Colonic mucosa (tissue), 4 donors: ENCODE measurements around the gene MED14. TPM values are rescaled to one million over a fixed set of nuclear protein-coding genes. Genes with fewer than 3 reads are reported as not detected.

Experiments
- DNase-seq: peaks from one replicate; pipeline ENCODE4 v3.0.0-alpha.2; 2020
- H3K27ac ChIP-seq: fragments of 200-600 bp; one replicate; pipeline ENCODE4 v1.8.0; 2021
- H3K27me3 ChIP-seq: fragments of 200-600 bp; one replicate; pipeline ENCODE4 v1.8.0; 2021
- H3K36me3 ChIP-seq: fragments of 200-600 bp; one replicate; pipeline ENCODE4 v1.8.0; 2021
- H3K4me1 ChIP-seq: fragments of 200-600 bp; one replicate; pipeline ENCODE4 v1.8.0; 2021; ENCODE audit warnings: mild to moderate bottlenecking
- H3K4me3 ChIP-seq: fragments of 200-600 bp; one replicate; pipeline ENCODE4 v1.8.0; 2021
- H3K9ac ChIP-seq, 2 donors: one replicate each; pipeline ENCODE4 v1.7.0; 2013; ENCODE audit warnings: control low read depth in 2 of 2, low read depth in 2 of 2, low read length in 2 of 2
- H3K9me3 ChIP-seq: fragments of 200-600 bp; one replicate; pipeline ENCODE4 v1.8.0; 2021
- CTCF ChIP-seq: fragments of 200-600 bp; IDR thresholded peaks from one replicate; pipeline ENCODE4 v1.8.0; 2022; ENCODE audit warnings: antibody characterized with exemption, mild to moderate bottlenecking
- intact Hi-C: fragments of 100-400 bp; cut with DNase I; formaldehyde crosslinking; loops from one replicate; pipeline ENCODE4 v1.14.1; 2022
- total RNA-seq, 2 donors: library from RNA; stranded (reverse); fragmentation: NEBNext Ultra II Directional in 1 of 2; extraction: Animal tissue kit (Norgen Biotek cat#: 25700) in 1 of 2; gene quantifications; one replicate each; pipeline ENCODE4 v1.2.1, GENCODE V29; 2021
- donor health status: healthy.
- donor health status: DM: no; HTN: no; CAD: no.
- donor health status: DM: no; HTN: no; CAD: no.

The MED14 gene
- total RNA-seq, 2 donors from 2014 or later, result 59.1 to 63.0 TPM

GRCh38 chrX:40759374-40759773 is 24.0 kb upstream of the MED14 start:
- Histone ChIP-seq H3K36me3 (no peaks in the 10 kb centered on the region), H3K4me3 (no peak overlapping the region), H3K27me3 (peaks cover 8% of the 10 kb centered on the region), H3K9ac (no peak overlapping the region), H3K27ac (no peak overlapping the region), H3K4me1 (no peaks in the 10 kb centered on the region), H3K9me3 (no peaks in the 10 kb centered on the region)
- intact Hi-C loops, result no loop called here
- no peak for TF ChIP-seq CTCF
- no peak for DNase-seq

- Histone ChIP-seq H3K36me3 (no peaks in the 10 kb centered on the region), H3K9ac (no peak overlapping the region), H3K9me3 (no peaks in the 10 kb centered on the region), H3K27ac (no peak overlapping the region), H3K4me1 (no peaks in the 10 kb centered on the region), H3K4me3 (no peak overlapping the region), H3K27me3 (no peaks in the 10 kb centered on the region)
- TF ChIP-seq CTCF, result no peak
- intact Hi-C loops, result no loop called here
- DNase-seq, result no peak
Measured at GRCh38 chrX:40757058-40757457, 21.7 kb upstream of the MED14 start.

GRCh38 chrX:40755291-40756249 is 20.2 kb upstream of the MED14 start:
- Histone ChIP-seq H3K4me1 (no peaks in the 10 kb centered on the region), H3K9ac (no peak overlapping the region), H3K27ac (no peak overlapping the region), H3K9me3 (no peaks in the 10 kb centered on the region), H3K4me3 (no peak overlapping the region), H3K36me3 (no peaks in the 10 kb centered on the region), H3K27me3 (no peaks in the 10 kb centered on the region)
- intact Hi-C loops, result no loop called here
- DNase-seq, result no peak
- no peak for TF ChIP-seq CTCF

- no peaks in the 10 kb centered on the region for H3K27me3 ChIP-seq
- DNase-seq, result no peak
- no peaks in the 10 kb centered on the region for H3K4me1 ChIP-seq
- H3K27ac ChIP-seq, result no peak overlapping the region
- H3K4me3 ChIP-seq, result no peak overlapping the region
- intact Hi-C loops, result no loop called here
- H3K36me3 ChIP-seq, result no peaks in the 10 kb centered on the region
- no peak overlapping the region for H3K9ac ChIP-seq
- TF ChIP-seq CTCF, result no peak
- H3K9me3 ChIP-seq, result no peaks in the 10 kb centered on the region
Measured at GRCh38 chrX:40749681-40750494, 14.5 kb upstream of the MED14 start.

- intact Hi-C loops, result no loop called here
- Histone ChIP-seq H3K27me3 (no peaks in the 10 kb centered on the region), H3K9me3 (no peaks in the 10 kb centered on the region), H3K4me1 (no peaks in the 10 kb centered on the region), H3K9ac (no peak overlapping the region), H3K4me3 (no peak overlapping the region), H3K27ac (no peak overlapping the region), H3K36me3 (no peaks in the 10 kb centered on the region)
- DNase-seq, result no peak
- no peak for TF ChIP-seq CTCF
Measured at GRCh38 chrX:40748977-40749376, 13.6 kb upstream of the MED14 start.
